GM21360 (cell line): Measurements from ENCODE around the gene PLEKHN1.

Experiments
- ATAC-seq: cut with Tn5 transposase; IDR thresholded peaks from one replicate; pipeline ENCODE4 v1.9.1; 2021; ENCODE audit warnings: mild to moderate bottlenecking, moderate library complexity; ENCODE audit not compliant: unreplicated experiment

Gene PLEKHN1

DNA sequence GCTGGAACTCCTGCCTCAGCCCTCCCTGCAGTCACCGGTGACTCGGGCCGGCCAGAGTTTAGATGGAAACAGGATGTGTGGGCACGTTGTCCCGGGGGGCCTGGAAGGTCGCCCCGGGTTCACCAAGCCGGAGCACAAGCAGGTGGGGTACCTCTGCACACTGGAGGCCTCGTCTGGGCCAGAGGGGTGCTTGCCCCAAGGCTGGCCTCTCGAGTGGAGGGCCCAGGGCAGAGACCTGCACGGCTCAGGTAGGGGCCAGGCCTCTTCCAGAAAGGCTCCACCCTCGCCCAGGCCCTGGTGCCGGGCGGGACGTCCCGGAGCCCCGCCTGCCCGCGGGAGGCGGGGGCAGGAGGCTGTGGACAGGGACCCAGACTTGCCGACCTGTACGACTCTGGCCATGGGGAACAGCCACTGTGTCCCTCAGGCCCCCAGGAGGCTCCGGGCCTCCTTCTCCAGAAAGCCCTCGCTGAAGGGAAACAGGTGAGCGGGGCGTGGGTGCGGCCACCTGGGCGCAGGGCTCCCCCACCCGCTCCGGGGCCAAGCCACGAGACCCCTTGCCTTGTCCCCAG is at the start of gene PLEKHN1:
PLEKHN1 (plus strand) TSS at position 348 of the 569 bp plus-strand sequence; CDS start at position 398, 50 bp downstream.
- peak; percentile 28 for ATAC-seq

DNA sequence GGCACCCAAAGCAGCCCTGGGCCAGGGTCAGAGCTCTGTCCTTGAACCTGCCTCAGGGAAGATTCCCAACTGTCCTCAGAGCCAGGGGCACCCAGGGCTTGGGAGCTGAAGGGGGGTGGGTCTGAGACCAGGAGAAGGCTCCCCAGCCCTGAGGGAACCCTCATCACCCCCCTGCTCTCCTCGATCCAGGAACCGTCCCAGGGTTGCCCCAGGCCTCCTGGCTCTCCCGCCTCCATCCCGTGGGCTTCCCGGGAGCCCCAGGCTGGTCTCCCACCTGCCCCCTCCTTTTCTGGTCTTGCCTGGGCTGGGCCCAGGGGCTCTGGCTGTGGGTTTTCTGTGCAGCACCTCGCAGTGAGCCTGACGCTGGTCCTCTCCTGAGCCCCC is 49.2 kb upstream of the PLEKHN1 start:
- ATAC-seq = no peak

DNA sequence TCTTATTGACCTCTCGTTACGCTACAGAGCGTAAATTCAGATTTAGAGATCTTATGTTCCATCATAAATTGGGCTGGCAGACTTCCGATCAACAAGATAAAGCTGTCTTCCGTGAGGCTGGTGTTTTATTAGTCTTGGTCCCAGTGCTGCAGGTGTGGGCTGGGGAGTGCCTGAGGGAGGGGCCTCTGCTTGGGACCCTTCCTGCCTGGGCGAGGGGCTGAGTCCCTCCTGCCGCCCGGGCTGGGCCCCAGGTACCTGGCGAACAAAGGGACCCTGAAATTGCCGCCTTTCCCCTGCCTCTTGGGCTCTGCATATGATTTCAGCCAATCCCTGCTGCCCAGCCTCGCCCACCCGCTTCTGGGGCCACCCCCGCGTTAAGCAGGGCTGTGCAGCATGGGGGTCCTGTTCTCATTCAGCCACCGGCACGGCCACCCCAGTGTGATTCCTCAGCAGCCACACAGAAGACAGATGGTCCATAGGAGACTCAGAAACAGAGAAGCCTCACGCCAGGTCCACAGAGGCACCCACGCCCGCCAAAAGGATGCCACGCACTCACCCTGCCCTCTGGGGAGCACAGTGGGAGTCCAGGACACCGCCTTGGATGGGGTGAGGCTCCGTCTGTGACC is 48.7 kb upstream of the PLEKHN1 start:
- ATAC-seq = no peak

GRCh38 chr1:918353-918752 is 47.9 kb upstream of the PLEKHN1 start:
- ATAC-seq = no peak

- ATAC-seq = no peak
Measured at GRCh38 chr1:918843-919242, 47.4 kb upstream of the PLEKHN1 start.

GRCh38 chr1:919271-919872 is 46.9 kb upstream of the PLEKHN1 start:
- no peak for ATAC-seq

DNA sequence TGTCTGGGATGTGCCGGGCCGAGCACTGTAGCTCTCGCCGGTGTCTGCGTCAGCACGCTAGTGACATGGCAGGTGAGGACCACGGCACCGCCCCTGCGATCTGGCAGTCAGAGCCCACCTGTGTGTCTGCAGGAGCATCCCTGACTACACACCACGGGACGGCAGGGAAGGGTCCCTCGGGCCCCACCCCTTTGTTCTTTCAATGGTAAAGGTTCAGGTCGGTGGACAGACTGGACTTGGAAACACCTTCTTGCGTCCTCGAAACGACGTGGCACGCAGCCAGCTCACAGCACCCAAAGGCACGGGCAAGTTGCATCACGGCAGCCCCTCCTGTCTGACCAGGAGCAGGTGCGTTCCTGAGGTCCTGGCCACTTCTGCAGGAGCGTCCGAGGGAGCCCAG is 46.3 kb upstream of the PLEKHN1 start:
- ATAC-seq = no peak

- no peak for ATAC-seq
Measured at GRCh38 chr1:920521-920920, 45.8 kb upstream of the PLEKHN1 start.

- no peak for ATAC-seq
Measured at GRCh38 chr1:921011-921837, 45.1 kb upstream of the PLEKHN1 start.

DNA sequence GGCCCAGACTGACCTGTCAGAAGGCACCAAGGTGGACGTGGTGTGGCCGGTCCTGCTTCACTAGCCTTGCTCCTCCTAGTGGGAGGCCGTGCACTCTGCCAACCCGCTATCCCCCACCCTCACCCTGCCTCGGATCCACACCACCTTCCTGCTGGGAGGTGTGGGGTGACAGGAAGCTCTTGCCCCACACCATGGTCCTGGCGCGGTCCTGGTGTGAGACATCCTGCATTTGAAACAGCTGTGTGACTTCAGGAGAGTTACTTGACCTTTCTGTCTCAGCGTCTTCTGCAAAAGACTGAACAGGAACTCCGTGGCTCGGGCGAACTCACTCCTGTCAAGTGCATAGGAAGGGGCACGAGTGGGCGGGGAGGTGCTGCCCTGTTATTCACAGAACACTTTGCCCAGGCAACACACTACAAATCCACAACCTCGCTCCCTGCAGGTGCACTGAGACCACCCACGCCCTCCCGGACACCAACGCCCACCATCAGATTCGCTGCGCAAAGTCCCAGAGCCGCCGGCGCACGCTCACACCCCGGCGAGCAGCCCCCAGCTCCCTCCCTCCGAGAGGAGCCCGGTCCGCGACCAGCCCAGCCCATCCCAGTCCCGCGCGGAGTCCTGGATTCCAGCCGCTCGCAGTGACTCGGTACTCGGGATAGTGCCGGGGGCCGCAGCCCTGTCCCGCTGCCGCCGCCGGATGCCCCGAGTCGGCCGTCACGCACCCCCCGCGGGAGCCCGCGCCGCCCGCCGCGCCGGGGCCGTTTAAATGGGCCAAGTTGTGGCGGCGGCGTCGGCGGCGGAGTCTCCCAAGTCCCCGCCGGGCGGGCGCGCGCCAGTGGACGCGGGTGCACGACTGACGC is 42.9 kb upstream of the PLEKHN1 start, which contains the start of gene SAMD11:
SAMD11 (plus strand) TSS at position 793 of the 860 bp plus-strand sequence. CDS start 509 bp downstream, outside the sequence.
- no peak for ATAC-seq

DNA sequence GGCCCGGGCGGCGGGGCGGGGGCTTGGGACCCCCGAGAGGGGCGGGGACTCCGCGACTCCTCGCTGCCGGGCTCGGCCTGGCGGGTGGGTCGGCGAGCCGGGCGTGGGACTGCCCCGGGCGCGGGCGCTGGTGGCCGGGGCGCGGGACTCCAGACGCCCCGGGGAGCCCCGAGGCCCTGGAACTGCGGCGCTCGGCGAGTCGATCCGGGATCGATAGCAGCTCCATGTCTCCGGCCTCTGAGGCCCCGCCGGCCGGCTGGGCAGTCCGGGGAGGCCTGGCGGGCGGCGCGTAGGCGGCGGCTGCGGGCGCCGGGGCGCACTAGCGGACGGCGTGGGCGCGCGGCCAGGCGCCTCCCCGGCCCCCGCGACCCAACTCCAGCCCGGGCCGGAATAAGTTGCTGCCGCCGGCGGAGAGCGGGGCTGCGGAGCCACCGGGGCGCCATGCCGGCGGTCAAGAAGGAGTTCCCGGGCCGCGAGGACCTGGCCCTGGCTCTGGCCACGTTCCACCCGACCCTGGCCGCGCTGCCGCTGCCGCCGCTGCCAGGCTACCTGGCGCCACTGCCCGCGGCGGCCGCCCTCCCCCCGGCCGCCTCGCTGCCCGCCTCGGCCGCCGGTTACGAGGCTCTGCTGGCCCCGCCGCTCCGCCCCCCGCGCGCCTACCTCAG is 42.2 kb upstream of the PLEKHN1 start:
- no peak for ATAC-seq

GRCh38 chr1:924656-925560 is 41.4 kb upstream of the PLEKHN1 start:
- ATAC-seq = no peak

GRCh38 chr1:925561-926421 is 40.5 kb upstream of the PLEKHN1 start:
- ATAC-seq = no peak

- no peak for ATAC-seq
Measured at GRCh38 chr1:927234-927633, 39.0 kb upstream of the PLEKHN1 start.

- ATAC-seq = no peak
Measured at GRCh38 chr1:927748-928147, 38.5 kb upstream of the PLEKHN1 start.

DNA sequence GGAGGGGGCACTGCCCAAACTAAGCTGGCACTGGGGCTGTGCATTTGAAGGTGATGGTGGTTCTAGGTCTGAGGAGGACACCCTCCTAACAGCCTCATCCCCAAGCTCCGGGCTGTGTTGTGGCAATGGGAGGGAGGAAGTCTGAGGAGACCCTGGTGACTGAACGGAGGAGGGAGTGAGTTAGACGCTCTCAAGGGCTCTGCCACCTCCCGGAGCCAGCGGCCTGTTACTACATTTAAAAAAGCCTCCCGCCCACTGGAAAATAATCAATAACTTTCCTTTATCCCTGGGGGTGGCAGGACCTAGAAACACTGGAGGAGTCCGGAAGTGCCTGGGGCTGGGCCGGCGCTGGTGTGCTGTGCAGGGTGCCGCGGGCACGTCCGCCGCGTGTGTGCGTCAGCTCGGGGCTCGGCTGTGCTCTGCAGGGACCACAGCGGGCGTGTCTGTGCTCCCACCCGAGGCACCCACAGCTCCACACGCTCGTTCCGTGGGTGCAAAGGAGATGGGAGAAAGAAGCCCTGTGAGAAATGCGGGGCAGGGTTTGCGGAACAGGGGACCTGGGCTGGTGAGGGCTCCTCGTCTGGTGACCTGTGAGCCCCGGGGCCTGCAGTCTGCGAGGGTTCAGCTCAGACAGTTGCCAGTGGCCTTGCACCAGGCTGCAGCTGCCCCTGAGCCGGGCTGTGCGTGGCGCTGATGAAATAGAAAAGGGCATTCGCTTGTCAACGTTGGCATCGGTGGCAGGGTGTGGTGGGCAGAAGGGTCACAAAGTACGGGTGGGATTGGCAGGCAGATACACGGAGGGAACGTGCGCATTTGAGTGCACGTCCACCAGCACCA is 37.2 kb upstream of the PLEKHN1 start:
- ATAC-seq = no peak
